Measurements from ENCODE around the gene ZBTB43. TPM values are rescaled to one million over a fixed set of nuclear protein-coding genes. Genes with fewer than 3 reads are reported as not detected.
A peak's percentile ranks its signal among the peaks of the same experiment; 100 is the strongest.

ZBTB43 gene
- 16.9 and 21.8 TPM in 2 replicates for total RNA-seq
- long read RNA-seq, full-length matches to known transcripts, result 145 of 160 reads
- long read RNA-seq, partial matches to known transcripts, result 1 of 160 reads
- long read RNA-seq, other reads (novel, unspliced or antisense), result 14 of 160 reads

GRCh38 chr9:126804696-126805553, at the start of gene ZBTB43:
TSS of gene ZBTB43 (plus strand) at chr9:126805040. CDS start at chr9:126832510, 27,470 bp downstream.
- H3K27ac Mint-ChIP-seq, result peak within 1 kb of the TSS; percentile 98
- H3K9me3 Mint-ChIP-seq (ENCODE audit: low read depth), result peaks cover 4% of the 10 kb centered on the region
- H3K4me3 Mint-ChIP-seq (ENCODE audit: low read depth), result peak within 1 kb of the TSS; percentile 88
- H3K27me3 Mint-ChIP-seq, result peaks cover 9% of the 10 kb centered on the region
- peak; percentile 94 for DNase-seq (ENCODE audit: low spot score, unreplicated experiment)
- TF ChIP-seq CTCF (IDR thresholded peaks at IDR 0.05; ENCODE audit: unreplicated experiment), result no peak
- H3K4me1 Mint-ChIP-seq (ENCODE audit: low read depth), result peaks cover 17% of the 10 kb centered on the region
- no peaks in the 10 kb centered on the region for H3K36me3 Mint-ChIP-seq (ENCODE audit: insufficient read depth)

GRCh38 chr9:126755317-126755875, 49.4 kb upstream of the ZBTB43 start:
- no peak for TF ChIP-seq CTCF (IDR thresholded peaks at IDR 0.05; ENCODE audit: unreplicated experiment)
- Mint-ChIP-seq H3K4me1 (ENCODE audit: low read depth) (no peaks in the 10 kb centered on the region), H3K9me3 (ENCODE audit: low read depth) (no peaks in the 10 kb centered on the region), H3K27me3 (peaks cover 55% of the 10 kb centered on the region), H3K4me3 (ENCODE audit: low read depth) (no peak overlapping the region), H3K36me3 (ENCODE audit: insufficient read depth) (no peaks in the 10 kb centered on the region), H3K27ac (no peak overlapping the region)
- no peak for DNase-seq (ENCODE audit: low spot score, unreplicated experiment)

- no peak for DNase-seq (ENCODE audit: low spot score, unreplicated experiment)
- peaks cover 50% of the 10 kb centered on the region for H3K27me3 Mint-ChIP-seq
- no peaks in the 10 kb centered on the region for H3K4me1 Mint-ChIP-seq (ENCODE audit: low read depth)
- H3K36me3 Mint-ChIP-seq (ENCODE audit: insufficient read depth), result no peaks in the 10 kb centered on the region
- TF ChIP-seq CTCF (IDR thresholded peaks at IDR 0.05; ENCODE audit: unreplicated experiment), result no peak
- no peaks in the 10 kb centered on the region for H3K9me3 Mint-ChIP-seq (ENCODE audit: low read depth)
- no peak overlapping the region for H3K4me3 Mint-ChIP-seq (ENCODE audit: low read depth)
- H3K27ac Mint-ChIP-seq, result no peak overlapping the region
Measured at GRCh38 chr9:126756238-126756637, 48.6 kb upstream of the ZBTB43 start.

GRCh38 chr9:126756876-126757415, 47.9 kb upstream of the ZBTB43 start:
- peaks cover 51% of the 10 kb centered on the region for H3K27me3 Mint-ChIP-seq
- no peak for DNase-seq (ENCODE audit: low spot score, unreplicated experiment)
- H3K27ac Mint-ChIP-seq, result no peak overlapping the region
- TF ChIP-seq CTCF (IDR thresholded peaks at IDR 0.05; ENCODE audit: unreplicated experiment), result no peak
- no peak overlapping the region for H3K4me3 Mint-ChIP-seq (ENCODE audit: low read depth)
- no peaks in the 10 kb centered on the region for H3K36me3 Mint-ChIP-seq (ENCODE audit: insufficient read depth)
- H3K9me3 Mint-ChIP-seq (ENCODE audit: low read depth), result no peaks in the 10 kb centered on the region
- no peaks in the 10 kb centered on the region for H3K4me1 Mint-ChIP-seq (ENCODE audit: low read depth)

- DNase-seq (ENCODE audit: low spot score, unreplicated experiment), result no peak
- Mint-ChIP-seq H3K9me3 (ENCODE audit: low read depth) (no peaks in the 10 kb centered on the region), H3K27ac (no peak overlapping the region), H3K36me3 (ENCODE audit: insufficient read depth) (no peaks in the 10 kb centered on the region), H3K4me1 (ENCODE audit: low read depth) (no peaks in the 10 kb centered on the region), H3K4me3 (ENCODE audit: low read depth) (no peak overlapping the region), H3K27me3 (peaks cover 46% of the 10 kb centered on the region)
- no peak for TF ChIP-seq CTCF (IDR thresholded peaks at IDR 0.05; ENCODE audit: unreplicated experiment)
Measured at GRCh38 chr9:126758916-126759585, 45.8 kb upstream of the ZBTB43 start.

All from progenitor cell of endocrine pancreas (in vitro differentiated cells).